Measurements from ENCODE around the gene CTLA4. TPM values are rescaled to one million over a fixed set of nuclear protein-coding genes. Genes with fewer than 3 reads are reported as not detected.

CTLA4 gene
- total and polyA plus RNA-seq, 9 of the 15 experiments (the other 6 are each of a cell fraction or from before 2014, with no cell fraction given) = 0.10 to 0.22 (median 0.11) TPM; not detected in 4

DNA sequence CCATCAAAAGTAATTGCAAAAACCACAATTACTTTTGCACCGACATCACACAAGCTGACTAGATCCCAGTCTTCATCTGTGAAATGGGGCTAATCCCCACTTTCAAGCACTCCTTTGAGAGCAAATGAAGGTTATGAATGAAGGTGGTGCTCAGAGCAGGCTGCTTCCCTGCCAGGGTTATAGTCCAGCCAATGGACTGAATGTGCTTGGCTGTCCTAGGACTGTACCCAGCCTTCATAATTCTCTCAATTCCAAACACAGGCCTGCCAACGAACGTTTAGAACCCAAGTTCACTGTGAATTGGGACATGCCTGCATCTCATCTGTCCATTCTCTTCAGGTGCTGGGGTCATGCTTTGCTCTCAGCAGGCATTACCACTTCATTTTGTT lies 41.2 kb downstream of the CTLA4 start (continued):
- TF ChIP-seq XRCC5 (IDR thresholded peaks at IDR 0.05; ENCODE audit: low read depth, low read length) (no peak), POLR2G (IDR thresholded peaks at IDR 0.05; ENCODE audit: low read depth, low read length) (no peak), ZNF398 (CRISPR knock-in tag; IDR thresholded peaks at IDR 0.05) (no peak)
- TF ChIP-seq, protein P1, sequence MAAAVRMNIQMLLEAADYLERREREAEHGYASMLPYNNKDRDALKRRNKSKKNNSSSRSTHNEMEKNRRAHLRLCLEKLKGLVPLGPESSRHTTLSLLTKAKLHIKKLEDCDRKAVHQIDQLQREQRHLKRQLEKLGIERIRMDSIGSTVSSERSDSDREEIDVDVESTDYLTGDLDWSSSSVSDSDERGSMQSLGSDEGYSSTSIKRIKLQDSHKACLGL (CRISPR knock-in tag; IDR thresholded peaks at IDR 0.05; ENCODE audit: borderline replicate concordance, poor library complexity, severe bottlenecking) = no peak

DNA sequence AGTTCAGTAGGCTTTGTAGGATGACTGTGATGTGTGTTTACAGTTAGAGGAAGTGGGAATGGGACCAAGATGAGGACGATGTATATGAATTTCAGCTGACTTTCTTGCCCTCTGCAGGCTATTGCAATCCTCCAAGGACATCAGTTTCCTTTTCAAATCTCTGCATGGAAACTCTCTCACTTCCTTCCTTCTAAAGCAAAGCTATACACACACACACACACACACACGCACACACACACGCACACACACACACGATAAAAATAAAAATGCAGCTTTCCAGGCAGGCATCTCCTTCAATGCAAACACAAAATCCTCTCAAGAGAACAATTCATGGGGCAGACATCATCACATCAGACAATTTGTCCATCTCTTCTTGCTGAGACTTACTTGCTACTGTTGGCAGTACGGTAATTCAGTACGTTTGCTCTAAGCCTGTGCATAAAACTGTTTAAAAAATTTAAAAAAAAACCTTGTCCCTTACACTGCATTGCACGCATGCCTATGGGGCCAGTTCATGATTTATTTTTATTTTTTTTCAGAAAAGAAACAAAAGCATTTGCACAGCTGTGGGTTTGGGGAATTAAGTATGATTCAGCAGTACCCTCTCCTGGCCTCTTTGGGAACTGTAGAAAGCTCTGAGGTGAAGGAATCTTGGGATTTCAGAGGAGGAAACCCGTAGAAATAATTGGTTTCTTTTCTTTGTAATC lies 41.8 kb downstream of the CTLA4 start:
- Histone ChIP-seq H3K4me3 (no peak overlapping the region), H3K9me1 (ENCODE audit: control insufficient read depth, insufficient read depth, low read length) (no peaks in the 10 kb centered on the region), H3K27me3 (ENCODE audit: control insufficient read depth in 2 of 2, insufficient read depth in 2 of 2, low read length in 2 of 2) (no peaks in the 10 kb centered on the region; a peak in 1 of 5 replicates), H3K9ac (ENCODE audit: insufficient read depth in 1 of 2, low read depth in 2 of 2, low read length in 2 of 2) (no peak overlapping the region), H3K79me2 (ENCODE audit: control insufficient read depth, insufficient read depth, low read length) (no peaks in the 10 kb centered on the region), H3K4me1 (replicated peaks in 1 of 2; ENCODE audit: control insufficient read depth in 2 of 2, insufficient read depth in 2 of 2, low read length in 2 of 2) (no peaks in the 10 kb centered on the region), H3K9me3 (replicated peaks; ENCODE audit: control insufficient read depth, insufficient read depth, low read depth, low read length) (no peaks in the 10 kb centered on the region), H3K4me2 (ENCODE audit: insufficient read depth, low read length) (no peak overlapping the region), H3K27ac (ENCODE audit: extremely low read depth, low read depth, low read length) (no peak overlapping the region), H3K36me3 (ENCODE audit: control insufficient read depth, insufficient read depth, low read length) (no peaks in the 10 kb centered on the region), H4K20me1 (replicated peaks; ENCODE audit: control insufficient read depth, insufficient read depth, low read length) (no peaks in the 10 kb centered on the region), H2AFZ (ENCODE audit: low read depth, low read length) (no peak overlapping the region)
- ChIA-PET CTCF (ENCODE audit: low intra/inter-chr PET ratio) (no interaction called here), POLR2A (no interaction called here)
- in situ Hi-C loops (cut with MboI) (no loop called here), intact Hi-C loops (cut with micrococcal nuclease) (loop anchor here (5.0 kb wide), 2 partner anchors 147 to 427 kb away; no protein-coding TSS in a partner anchor)
- FAIRE-seq (no peak), DNase-seq (ENCODE audit: extremely low read depth in 1 of 4, low spot score in 3 of 4) (peak in 3 of 4 experiments; percentile 7 to 13 (median 7)), ATAC-seq (peak; percentile 49; the same call in 1 of the 3 replicates)
- BruUV-seq (replicated peaks) = no TSS peak
- WGBS (ENCODE audit: insufficient coverage, low coverage, missing lambda C conversion rate) = 4% methylated on average over 6 of the region's 8 CpGs
- no peak for TF ChIP-seq NONO (IDR thresholded peaks at IDR 0.05; ENCODE audit: low read depth in 2 of 2, low read length in 1 of 2)
- TF ChIP-seq ARNT (IDR thresholded peaks at IDR 0.05) = no peak
- peak; percentile 22 to 54 (median 45); a peak in 4 of 6 replicates for TF ChIP-seq CTCF (IDR thresholded peaks at IDR 0.05 in 2 of 3, conservative IDR thresholded peaks at IDR 0.05 in 1 of 3; ENCODE audit: insufficient read depth in 2 of 3, low read depth in 1 of 3, low read length in 3 of 3)
- peak; percentile 33 to 59 for TF ChIP-seq RAD21 (CRISPR knock-in tag; conservative IDR thresholded peaks at IDR 0.05 in 1 of 2, IDR thresholded peaks at IDR 0.05 in 1 of 2)
- TF ChIP-seq RHOXF2B (CRISPR knock-in tag; conservative IDR thresholded peaks at IDR 0.05) = no peak
